GM20431 (cell line): ENCODE data around the gene CDKN2AIPNL.

Source experiments
- in situ Hi-C: fragments of 300-500 bp; cut with MseI, MboI; formaldehyde crosslinking; loops from one replicate; pipeline ENCODE4 v1.15.0; 2020; ENCODE audit warnings: low sequenced_read_pairs; ENCODE audit not compliant: unreplicated experiment

CDKN2AIPNL gene

GRCh38 chr5:134411546-134412266 lies at the start of gene CDKN2AIPNL:
TSS of gene CDKN2AIPNL (minus strand) at chr5:134411881. CDS start at chr5:134411854, 27 bp downstream.
- in situ Hi-C loops, result no loop called here

DNA sequence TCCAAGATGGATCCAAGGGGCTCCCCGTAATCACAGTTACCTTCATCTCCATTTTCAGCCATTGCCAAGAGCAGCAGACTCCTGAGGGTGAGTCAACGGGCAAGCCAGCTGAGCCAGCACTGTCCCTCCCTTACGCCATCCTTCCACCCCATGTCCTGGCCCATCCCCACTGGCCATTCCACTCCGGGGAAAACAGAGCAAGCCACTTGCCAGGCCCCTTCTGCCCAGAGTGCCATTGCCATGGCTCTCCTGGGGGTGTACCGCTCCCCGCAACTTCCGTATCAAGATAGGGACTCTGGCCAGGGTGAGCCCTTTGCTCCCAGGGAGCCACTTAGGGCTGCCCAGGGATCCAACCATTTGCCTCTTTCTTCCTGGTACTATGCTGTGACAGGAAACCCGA lies 48.9 kb upstream of the CDKN2AIPNL start:
- in situ Hi-C loops, result no loop called here

GRCh38 chr5:134459491-134459890 lies 47.8 kb upstream of the CDKN2AIPNL start:
- in situ Hi-C loops, result no loop called here

- in situ Hi-C loops, result no loop called here
Observed at GRCh38 chr5:134459010-134459403, 47.3 kb upstream of the CDKN2AIPNL start.

DNA sequence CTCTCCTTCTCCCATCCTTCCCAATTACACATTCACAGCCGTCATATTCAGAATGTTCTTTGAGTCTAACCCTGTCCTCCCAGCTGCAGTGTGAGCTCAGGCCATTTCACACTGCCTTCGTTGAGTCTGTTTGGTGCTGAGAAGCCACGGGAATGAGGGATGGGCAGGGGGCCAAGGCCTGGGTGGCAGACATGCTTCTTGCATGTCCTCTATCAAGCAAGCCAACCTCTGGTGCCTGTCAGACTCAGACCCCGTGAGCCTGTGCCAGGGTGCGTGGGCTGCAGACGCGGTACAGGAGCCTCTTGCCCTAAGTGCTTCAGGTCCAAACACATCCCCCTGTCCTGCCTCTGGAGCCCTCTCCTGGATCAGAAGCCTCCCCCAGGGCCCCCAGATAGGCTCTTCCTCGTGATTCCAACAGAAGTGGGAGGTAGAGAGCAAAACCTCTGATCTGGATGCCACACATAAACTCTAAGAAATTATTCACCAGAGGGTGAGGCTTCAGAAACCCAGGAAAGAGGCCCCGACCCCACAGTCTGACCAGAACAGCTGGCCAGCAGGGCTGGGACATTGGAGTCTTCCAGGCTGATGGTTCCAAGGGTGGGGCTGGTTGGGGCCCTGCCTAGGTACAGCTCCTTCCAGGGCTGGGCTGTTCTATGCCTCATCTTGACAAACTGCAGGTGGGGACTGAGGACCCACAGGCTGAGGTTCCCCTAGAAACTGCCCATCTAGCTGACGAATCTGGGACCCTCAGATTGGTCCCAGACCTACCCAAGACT lies 46.7 kb upstream of the CDKN2AIPNL start:
- in situ Hi-C loops, result no loop called here

- in situ Hi-C loops, result no loop called here
Observed at GRCh38 chr5:134457801-134458200, 46.1 kb upstream of the CDKN2AIPNL start.

- in situ Hi-C loops, result no loop called here
Observed at GRCh38 chr5:134456825-134457224, 45.1 kb upstream of the CDKN2AIPNL start.

DNA sequence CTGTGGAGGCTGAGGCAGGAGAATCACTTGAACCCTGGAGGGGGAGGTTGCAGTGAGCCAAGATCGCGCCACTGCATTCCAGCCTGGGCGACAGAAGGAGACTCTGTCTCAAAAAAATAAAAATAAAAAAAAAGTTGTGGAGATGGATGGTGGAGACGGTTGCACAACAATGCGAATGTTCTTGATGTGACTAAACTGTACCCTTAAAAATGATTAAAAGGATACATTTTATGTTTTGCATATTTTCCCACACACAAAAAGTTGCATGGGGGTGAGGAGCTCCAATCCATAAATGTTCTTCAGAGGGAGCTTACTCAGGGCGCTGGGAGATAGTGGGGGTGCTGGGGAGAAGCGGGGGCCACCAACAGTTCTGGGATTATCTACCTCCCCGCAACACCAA lies 43.8 kb upstream of the CDKN2AIPNL start:
- in situ Hi-C loops, result no loop called here

- in situ Hi-C loops, result no loop called here
Observed at GRCh38 chr5:134453016-134453415, 41.3 kb upstream of the CDKN2AIPNL start.

GRCh38 chr5:134451936-134452505 lies 40.3 kb upstream of the CDKN2AIPNL start:
- in situ Hi-C loops, result no loop called here

DNA sequence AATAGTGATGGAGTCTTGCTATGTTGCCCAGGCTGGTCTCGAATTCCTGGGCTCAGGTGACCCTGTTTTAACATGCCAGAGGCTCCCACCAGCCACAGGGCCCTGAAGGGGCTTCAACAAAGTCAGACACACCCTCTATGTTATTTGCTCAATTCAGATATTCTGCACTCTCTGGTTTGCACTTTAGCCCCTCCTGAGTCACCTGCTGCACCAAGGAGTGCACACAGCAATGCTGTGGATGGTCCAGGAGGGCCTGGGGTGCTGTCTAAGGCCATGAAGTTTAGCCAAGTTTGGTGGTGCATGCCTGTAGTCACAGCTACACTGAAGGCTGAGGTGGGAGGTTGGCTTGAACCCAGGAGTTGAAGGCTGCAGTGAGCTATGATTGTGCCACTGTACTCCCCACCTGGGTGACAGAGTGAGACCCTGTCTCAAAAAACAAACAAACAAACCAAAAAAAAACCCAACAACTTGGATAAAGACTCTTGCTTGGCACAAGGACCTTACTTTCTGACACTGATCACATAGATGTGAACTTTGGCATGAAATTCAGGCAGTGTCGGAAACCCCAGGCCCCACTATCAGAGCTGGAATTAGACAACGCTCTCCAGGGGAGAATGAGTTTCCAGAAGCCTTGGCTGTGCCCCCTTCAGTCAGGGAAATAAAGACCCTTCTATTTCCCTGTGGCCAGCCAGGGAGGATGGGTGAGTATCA lies 39.7 kb upstream of the CDKN2AIPNL start:
- in situ Hi-C loops, result no loop called here

DNA sequence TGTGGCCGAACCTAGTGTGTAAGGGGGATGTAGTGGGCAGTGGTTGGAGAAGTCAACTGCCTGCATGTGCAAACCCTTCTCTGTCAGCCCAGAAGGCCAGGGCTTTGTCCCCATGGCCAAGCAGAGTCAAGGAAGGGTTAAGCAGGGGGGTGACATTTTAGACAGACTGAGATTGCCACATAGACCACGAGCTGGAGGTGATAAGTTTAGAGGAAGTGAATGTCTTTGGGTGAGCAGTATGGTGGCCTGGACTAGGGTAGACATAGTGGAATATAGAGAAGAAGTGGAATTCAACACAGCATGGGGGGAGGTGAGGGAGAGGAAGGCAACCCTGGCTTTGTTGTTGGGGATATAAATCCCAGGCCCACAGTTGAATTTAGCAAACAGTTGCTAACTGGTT lies 38.7 kb upstream of the CDKN2AIPNL start:
- in situ Hi-C loops, result no loop called here

- in situ Hi-C loops, result no loop called here
Observed at GRCh38 chr5:134449167-134449566, 37.5 kb upstream of the CDKN2AIPNL start.

DNA sequence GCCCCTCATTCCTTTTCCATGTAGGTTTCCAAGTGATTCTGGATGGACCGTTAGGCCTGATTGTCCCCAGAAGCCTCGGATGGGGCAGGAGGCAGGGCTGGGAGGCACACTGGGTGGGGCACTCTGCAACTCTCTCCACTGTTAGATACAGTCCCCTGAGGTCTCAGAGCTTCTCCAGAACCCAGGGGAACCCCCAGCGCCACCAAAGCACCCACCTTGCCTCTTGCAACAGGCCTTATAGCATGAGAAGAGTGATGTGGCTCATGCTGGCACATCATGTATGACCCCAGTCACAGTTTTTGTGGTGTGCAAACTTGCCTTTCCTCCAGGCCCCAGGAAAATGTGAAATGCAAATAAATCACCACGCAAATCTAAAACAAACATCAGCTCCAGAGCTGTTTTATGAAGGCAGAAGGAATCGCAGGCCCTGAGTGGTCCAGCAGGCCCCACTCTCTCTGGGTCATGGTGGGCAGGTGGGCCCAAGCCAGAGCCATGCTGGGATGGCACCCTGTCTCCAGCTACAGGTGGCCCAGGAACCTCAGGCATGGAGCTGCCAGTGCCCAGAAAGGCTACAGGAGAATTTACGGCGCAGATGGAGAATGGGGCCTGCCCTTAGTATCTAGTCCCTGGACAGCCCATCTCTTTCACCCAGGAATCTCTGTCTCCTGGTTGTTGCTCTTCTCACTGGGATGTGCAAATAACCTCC lies 36.3 kb upstream of the CDKN2AIPNL start:
- in situ Hi-C loops, result no loop called here

GRCh38 chr5:134446938-134447337 lies 35.3 kb upstream of the CDKN2AIPNL start:
- in situ Hi-C loops, result no loop called here

DNA sequence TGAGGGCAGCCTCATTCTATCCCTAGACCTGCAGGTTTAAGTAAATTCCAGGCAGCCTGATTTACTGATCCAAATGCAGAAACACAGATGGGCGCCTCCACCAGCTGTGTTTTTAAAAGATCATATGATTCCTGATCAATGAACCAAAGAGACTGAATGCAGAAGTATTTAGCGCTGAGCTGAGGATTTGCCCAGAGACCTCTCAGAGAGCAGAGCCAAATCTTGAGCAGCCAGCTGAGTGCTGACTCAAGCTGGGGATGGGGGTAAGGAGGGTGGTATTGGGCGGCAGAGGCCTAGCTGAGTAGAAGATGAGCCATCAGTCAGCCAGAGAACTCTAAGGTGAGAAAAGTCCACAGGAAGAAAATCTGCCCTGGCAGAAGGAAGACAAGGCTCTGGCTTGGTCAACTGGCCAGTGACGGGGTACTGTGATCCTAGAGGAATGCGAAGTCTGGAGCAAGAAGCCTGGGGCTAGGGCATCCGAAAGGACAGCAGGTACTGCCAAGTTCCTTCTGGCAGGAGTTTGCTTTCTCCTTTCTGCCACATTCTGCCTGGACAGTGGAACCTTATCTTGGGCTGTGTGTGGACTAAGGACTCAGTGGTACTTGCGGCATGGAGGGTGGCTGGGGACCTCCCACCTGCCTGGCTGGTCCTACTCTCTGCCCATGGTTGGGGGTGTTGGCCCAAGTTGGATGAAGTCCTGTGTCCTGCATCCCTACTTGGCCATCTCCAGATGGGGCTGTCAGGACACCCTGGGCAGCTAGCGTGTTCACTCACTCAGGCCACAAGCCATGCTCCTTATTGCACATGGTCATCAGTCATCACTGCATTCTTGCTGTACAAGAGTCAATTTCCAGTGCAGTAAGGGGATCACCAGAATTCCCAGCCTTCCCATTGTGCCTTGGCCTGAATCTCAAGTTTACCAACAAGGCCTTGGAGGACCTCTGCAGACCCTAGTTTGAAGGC lies 34.5 kb upstream of the CDKN2AIPNL start:
- in situ Hi-C loops, result no loop called here

GRCh38 chr5:134444941-134445471 lies 33.3 kb upstream of the CDKN2AIPNL start:
- in situ Hi-C loops, result no loop called here

DNA sequence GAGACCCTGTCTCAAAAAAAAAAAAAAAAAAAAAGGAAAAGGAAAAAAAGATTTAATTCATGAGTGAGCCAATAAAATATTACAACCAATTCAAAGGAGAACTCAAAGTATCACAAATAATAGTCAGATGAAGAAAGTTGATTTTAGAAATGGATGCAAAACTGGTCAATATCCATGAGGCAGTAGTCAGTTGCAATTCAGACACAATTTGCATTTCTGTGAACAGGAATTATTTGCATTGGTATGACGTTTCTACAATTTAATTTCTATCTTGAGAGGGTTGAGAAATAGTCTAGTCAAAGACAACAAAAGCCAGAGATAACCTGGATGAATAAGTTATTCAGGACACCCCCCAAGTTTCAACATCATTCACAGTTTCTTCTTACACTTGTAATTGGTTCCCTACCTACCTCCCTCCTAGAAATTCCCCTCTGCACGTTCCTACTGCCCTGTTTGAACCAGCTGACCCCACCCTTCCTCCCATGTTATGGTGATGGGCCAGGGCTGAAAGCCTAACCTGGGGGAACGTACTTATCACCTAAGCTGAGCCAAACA lies 28.6 kb upstream of the CDKN2AIPNL start:
- in situ Hi-C loops, result no loop called here
